HK-2 (cell line): ENCODE results near the gene PSMG3.
"Not testable (repeated sequence)": the region's sequence is repeated elsewhere in the genome, so short reads cannot be mapped to it uniquely, and the experiment has no call there.

Source experiments
- DNase-seq: peaks from one replicate; pipeline ENCODE4 v3.0.0-alpha.2; 2018; ENCODE audit not compliant: unreplicated experiment

The PSMG3 gene

DNA sequence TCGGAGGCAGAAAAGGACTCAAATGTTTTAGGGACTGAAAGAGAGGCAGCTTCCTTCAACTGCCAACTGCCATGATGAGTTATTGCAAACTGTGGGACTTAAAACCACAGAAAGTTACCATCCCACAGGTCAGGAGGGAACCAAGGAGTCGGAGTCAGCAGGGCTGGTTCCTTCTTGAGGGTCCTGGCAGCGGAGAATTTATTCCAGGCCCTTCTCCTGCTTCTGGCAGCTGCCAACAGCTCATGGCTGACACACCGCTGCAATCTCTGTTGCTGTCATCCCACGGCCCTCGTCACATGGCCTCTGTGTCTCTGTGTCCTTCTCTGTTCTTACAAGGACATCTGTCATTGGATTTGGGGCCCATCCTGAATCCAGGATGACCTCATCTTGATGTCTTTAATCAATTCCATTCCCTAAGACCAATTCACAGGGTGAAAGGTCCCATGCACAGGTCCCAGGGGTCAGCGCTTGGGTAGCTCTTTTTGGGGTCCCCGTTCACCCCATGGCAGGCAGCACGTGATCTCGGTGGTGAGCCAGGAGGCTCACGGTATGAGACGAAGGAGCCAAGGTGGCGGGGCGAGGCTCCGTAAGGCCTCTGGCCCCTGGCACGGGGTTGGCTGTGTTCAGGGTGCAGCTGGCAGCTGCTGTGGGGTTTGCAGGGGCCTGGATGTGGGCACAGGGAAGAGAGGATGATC is 27.4 kb upstream of the PSMG3 start:
- no peak for DNase-seq

DNA sequence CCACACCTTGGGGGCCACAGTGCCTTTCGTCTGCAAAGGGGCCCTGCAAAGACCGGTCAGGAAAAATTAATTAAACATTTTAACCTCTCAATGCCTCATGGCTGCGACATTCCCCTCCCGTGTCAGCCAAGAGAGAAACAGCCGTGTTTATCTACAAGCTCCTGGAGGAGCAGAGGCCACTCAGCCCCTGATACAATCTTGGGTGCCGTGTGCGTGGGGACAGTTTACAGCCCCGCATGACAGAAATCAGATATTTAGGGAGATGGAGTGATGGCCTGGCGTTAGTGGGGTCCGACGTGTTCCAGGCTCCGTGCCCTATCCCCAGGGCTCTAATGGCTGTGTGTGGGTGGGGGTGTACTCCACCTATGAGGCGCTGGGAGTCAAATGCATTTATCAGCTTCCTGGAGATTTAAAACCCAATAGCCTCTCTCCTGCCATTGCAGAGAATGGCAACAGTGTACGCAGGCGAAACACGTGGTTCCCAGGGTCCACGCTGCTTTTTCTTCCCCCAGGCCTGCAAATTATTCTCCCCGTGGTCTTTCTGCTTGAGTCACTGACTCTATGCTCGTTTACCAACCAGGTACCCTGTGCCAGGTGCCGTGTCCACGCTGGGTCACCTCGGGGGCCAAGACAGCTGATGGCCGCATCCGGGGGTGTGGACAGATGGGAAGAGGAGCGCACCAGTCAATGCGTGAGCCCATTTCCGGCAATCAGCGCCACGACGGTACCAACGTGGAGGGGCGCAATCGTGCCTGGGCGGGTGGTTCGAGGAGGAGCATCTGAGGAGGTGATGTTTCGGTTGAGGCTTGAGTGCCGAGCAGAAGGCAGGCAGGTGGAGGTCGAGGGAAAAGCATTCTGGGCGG is 26.6 kb upstream of the PSMG3 start:
- no peak for DNase-seq

DNA sequence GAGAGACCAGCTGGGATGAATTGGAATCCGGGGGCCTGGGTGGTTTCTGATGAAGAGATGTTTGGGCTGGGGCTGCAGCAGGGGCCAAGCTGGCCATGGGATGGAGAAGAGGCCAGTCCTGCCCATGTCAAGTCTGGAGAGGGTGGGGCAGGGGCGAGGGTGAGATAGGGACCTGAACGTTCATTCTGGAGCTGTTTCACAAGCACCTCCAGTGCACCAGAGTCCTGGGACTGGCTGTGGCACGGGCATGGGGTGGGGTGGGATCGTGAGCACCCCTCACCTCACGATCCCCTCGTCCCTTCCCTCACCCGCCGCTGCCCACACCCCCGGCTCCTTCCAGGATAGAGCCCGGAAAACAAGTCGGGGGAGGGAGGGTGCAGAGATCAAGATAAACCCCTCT is 25.8 kb upstream of the PSMG3 start:
- DNase-seq = no peak

DNA sequence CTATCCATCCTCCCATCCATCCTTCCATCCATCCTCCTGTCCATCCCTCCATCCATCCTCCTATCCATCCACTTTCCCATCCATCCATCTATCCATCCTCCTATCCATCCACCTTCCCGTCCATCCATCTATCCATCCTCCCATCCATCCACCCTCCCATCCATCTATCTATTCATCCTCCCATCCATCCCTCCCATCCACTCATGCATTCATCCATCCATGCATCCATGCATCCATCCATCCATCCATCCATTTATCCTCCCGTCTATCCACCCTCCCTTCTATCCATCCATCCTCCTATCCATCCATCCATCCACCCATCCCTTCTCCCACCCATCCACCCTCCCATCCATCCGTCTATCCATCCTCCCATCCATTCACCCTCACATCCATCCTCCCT is 25.2 kb upstream of the PSMG3 start:
- no peak for DNase-seq

DNA sequence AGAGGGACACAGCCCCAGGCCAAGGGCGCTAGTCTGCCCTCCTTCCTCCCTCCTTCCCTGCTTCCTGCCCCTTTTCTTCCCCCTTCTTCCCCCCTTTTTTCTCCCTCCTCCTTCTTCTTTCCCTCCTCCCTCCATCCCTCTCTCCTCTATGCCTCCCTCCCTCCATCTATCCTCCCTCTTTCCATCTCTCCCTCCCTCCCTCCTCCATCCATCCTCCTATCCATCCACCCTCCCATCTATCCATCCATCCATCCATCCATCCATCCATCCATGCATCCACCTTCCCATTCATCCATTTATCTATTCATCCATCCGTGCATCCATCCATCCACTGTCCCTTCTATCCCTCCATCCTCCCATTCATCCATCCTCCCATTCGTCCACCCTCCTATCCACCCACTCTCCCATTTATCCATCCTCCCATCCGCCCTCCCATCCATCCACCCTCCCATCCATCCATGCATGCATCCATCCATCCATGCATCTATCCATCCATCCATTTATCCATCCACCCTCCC is 24.1 kb upstream of the PSMG3 start:
- DNase-seq = no peak

DNA sequence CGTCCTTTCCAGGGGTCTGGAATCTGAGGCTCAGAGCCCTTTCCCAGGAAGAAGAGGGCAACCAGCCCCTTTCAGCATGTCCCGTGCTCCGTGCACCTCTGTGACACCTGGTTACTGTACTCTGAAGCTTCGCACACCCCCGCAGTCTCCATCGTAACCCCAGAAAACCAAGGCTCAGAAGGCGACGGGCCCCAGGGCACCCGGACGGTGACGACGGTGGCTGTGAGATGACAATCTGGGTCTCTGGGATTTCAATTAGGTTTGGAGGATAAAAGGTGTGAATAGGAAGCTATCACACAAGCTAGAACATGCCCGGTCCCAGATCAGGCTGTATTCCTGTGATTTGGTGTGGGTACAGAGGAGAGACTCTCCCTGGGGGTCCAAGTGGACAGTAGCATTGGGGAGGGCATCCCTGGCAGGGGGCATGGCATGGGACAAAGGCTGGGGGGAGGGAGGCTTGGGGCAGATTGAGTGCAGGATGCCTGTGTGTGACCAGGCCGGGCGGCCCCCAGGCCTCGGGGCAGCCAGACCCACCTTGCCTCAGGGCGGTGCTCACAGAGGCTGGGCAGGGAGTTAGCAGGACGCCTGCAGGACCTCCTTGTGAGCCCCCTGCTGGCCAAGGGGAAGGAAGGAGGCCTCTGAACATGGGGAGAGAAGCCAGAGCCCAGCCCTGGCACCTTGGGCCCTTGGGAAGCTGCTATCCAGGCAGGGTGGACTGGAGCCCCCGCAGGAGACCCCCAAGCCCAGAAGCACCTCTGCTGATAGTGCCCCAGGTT is 23.4 kb upstream of the PSMG3 start:
- no peak for DNase-seq

DNA sequence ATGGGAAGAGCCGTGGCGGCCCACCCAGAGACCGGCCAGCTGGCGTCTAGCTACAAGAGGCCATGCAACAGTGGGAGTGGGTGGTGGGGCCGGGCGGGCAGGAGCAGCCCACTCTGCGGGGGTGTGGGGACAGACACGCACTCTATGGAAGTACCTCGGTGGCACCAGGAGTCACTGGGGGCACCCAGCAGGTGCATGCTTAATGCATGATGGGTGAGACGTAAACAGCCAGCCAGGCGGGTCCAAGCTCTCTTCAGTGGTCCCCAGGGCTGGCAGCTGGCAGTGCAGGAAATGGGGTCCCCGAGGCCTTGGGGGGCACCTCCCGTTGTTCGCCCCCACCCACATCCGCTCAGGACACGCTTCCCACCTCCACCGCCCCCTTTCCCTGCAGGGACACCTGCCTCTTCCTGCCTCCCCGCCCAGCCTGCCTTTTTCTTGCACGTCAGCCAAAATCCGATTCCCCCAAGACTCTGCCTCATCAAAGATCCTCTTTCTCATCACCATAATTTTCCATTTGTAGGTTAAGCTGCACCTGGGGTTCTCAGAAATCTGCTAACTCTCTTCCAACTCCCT is 22.6 kb upstream of the PSMG3 start:
- no peak for DNase-seq

DNA sequence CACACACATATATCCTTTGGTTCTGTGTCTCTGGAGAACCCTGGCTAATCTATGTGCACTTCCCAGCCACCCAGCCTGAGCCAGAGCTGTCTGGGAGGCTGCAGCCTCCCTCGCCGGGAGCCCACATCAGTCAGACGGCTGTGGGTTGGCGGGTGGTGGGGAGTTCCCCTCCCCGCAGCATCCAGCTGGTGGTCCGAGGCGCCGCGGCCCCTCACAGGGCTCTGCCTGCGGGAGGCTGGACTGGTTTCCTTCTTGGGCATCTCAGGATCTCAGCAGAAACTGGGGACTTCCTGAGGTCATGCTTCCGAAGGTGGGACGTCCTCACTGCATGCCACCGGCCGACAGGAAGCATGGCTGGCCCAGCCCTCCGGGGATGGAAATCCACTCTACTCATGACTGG is 22.0 kb upstream of the PSMG3 start:
- DNase-seq = no peak

DNA sequence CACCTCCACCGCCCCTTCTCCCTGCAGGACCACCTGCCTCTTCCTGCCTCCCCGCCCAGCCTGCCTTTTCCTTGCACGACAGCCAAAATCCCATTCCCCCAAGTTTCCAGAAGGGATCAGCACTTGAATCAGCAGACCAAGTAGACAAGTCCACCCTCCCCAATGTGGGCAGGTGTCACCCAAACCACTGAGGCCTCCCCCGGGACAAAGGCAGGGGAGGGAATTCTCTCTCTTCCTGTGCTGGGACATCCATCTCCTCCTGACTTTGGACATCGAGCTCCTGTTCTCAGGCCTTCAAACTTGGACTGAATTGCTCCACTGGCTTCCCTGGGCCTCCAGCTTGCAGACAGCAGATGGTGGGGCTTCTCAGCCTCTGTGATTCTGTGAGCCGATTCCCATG is 21.6 kb upstream of the PSMG3 start:
- no peak for DNase-seq

DNA sequence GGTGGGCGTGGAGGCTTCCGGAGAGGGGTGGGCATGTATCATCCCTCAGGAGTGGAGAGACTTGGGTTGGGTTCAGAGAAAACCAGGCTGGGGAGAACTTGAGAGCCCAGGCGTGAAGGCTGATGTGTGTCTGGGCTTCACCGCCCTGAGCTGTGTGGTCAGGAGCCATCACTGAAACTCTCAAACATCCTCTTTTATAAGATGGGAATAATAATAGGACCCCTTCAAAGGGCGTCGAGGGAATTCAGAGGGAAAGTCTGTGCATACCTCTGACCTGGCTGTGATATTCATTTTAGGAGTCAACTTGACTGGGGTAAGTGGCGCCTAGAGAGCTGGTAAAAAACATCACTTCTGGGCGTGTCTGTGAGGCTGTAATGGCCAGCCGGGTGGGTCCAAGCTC is 21.1 kb upstream of the PSMG3 start:
- DNase-seq = no peak

DNA sequence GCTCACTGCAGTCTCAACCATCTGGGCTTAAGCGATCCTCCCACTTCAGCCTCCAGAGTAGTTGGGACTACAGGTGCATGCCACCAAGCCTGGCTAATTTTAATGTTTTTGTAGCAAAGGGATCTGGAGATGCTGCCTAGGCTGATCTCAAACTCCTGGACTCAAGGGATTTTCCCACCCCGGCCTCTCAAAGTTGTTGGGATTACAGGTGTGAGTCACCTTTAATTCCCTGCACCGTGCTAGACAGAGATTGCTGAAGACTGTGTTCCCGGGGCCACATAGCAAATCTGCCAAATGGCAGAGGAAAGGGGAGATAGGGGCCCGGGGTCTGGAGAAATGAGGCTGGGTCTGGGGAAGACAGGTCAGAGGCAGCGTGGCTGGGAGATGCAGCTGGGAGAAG is 20.6 kb upstream of the PSMG3 start:
- DNase-seq = no peak

DNA sequence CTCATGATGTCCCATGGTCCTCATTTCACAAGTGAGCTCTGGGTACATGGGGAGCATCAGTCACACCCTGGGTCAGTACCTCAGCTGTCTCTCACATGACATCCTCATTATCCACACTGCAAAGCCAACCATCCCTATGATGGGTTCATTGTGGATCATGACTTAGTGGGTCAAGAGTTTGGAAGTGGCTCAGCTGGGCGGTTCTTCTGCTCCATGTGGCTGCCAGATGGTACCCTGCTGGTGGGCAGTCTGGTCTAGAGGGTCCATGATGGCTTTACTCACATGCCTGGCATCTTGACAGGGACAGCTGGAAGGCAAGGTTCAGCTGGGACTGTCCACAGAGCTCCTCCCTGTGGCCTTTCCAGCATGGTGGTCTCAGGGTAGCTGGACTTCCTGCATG is 19.1 kb upstream of the PSMG3 start:
- DNase-seq = no peak

DNA sequence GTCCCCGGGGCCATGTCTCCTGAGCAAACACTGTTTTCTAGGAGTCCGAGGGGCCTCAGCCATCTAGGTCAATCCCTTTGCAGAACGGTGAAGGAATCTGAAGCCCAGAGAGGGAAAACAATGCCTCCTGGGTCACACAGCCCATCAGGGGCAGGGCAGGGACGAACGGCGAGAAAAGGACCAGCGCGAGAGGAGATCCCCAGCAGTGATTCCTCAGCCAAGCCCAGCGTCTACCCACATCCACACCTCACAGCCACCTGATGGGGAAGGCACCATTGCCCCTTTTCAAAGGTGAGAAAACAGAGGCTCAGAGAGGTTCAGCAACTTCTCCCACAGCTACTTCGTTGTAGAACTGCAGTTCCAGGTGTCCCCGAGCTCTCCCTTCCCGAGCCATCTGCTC is 17.9 kb upstream of the PSMG3 start:
- DNase-seq = no peak

DNA sequence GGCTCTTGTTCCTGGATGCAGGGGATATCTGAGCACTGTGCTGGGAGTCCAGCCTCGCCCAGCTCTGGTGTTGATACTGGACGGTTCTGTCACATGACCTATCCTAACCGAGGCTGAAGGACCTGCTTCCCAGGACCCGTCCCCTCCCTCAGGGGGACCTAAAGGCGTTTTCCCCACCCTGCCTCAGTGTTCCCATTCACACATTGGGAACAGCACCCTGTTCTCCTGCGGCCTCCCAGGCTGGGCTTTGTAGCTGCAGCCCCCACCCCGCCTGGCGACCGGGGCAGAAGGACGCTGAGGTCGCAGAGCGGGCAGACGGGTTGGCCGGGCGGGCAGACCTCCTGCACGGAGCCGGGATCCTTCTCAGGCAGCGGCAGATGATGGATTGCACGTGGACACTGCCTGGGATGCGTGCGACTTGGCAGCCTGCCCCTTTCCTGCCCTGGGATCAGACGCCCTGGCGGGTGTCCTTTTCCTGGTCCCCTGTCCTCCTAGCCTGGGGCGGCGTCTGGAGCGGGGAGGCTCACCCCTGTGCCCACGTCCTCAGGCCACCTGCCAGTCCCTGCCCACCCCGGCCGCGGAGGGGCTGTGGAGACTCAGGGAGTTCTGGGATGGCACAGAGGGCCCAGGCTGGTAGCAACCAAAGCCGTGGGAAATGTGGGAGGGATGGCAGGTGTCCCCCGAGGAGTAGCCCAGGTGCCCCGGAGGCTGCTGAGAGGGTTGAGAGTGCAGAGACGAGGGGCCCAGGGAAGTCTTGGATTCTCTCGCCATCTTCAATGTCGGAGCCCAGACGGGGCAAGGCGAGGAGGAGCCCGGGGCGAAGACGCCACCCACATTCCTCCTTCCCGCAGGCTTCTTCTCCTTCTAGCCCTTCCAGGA is 17.2 kb upstream of the PSMG3 start:
- no peak for DNase-seq

DNA sequence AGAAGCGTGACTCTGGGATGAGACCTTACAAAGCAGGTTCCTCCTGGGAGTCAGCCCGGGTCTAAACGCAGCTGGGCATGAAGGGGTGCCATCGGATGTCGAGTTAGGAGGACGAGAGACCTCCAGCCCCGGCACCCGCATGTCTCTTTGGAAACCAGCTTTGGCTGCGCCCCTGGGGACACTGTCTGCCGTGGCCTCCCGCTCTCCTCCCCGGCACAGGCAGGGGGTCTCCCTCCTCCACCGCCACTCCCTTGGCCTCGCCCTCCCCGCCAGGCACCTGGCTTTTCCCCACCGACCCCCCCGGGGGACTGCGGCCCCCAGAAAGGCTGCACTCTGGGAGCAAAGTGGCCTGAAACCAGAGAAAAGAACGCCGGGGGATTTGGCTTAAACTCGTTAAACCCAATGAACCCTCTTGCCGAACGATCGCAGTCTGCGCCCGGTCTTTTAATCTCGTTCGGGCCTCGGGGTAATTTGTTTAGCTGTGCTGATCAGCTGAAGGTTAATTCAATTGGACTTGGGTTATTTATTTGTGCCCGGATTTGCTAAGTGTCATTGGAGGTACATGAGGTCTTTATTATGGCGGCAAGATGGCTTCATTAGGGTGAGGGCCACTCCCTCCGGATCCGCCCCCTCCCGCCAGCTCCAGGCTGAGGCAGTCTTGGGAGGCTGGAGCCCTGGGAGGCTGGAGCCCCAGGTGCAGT is 16.4 kb upstream of the PSMG3 start:
- DNase-seq = no peak

DNA sequence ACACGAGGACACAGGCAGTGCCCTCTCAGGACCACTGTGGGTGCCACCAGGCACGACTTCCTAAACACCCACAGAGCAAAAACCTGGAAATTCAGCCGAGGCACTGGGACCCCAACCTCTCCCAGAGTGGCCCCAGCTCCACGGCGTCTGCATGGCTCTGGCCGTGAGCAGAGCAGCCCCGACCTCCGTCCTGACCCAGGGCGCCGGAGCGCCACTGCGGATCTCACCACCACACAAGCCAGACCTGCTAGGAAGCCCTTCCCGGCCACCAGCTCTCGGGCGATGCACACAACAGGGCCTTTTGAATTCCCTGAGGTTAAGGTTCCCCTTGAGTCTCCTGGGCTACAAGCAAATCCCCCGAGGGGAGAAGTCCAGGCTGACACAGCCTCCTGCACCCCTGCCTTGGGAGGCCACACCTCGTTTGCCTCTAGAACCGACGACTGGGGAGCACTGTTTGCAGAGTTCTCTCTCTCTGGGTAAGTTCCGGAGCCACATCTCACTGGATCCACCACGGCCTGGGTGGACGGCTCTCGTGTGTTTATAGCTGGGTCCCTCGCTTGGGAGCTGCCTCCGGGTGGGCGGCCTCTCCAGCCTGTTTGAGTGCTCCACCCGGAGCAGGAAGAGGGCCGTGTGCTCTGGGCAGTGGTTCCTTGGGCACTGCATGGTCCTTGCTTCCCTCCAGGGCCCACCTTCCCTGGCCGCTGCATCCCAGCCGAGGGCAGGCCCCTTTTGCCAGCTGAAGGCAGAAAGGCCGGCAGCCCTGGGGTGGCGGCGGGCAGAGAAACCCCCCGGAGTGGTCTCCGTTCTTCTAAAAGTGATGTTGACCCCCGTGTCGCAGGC is 15.5 kb upstream of the PSMG3 start:
- no peak for DNase-seq

DNA sequence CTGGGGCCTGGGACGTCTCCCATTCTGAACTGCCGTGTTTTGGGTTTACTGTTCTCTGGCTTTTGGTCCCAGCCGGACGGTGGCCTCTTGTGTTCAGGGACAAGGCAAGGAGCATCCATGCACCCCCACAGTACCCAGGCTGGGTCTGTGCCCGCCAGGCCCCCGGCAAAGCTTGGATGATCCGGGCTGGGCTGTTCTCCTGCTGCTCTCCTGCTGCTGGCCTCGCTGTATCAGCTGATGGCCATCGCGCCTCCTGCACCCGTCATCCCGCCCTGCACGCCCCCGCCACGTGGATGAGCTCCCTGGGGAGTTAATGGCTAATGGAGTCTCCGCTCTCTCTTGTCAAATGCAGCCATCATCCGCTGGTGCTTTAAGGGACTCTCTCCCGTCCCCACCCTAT is 14.9 kb upstream of the PSMG3 start:
- DNase-seq = no peak

DNA sequence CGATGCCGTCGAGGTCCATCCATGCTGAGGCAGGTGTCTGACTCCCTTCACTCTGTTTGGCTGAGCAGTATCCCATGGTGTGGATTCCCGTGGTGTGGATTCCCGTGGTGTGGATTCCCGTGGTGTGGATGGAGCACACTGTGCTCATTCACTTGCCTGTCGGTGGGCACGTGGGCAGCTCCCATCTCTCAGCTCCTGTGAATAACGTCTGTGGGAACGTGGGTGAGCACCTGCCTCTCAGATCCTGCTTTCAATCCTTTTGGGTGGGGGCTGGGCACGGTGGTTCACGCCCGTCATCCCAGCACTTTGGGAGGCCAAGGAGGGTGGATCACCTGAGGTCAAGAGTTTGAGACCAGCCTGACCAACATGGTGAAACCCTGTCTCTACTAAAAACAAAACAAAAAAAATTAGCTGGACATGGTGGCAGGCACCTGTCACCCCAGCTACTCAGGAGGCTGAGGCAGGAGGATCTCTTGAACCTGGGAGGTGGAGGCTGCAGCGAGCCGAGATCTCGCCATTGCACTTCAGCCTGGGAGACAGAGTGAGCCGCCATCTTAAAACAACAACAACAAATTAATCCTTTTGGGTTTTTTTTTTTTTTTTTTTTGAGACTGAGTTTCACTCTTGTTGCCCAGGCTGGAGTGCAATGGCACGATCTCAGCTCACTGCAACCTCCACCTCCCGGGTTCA is 13.6 kb upstream of the PSMG3 start:
- DNase-seq = not testable (repeated sequence)
